GM18907 (cell line): ENCODE measurements around the gene RBM47.

Experiments used
- ATAC-seq: cut with Tn5 transposase; IDR thresholded peaks from one replicate; pipeline ENCODE4 v1.9.1; 2021; ENCODE audit warnings: mild to moderate bottlenecking, moderate library complexity; ENCODE audit not compliant: unreplicated experiment

RBM47 gene

DNA sequence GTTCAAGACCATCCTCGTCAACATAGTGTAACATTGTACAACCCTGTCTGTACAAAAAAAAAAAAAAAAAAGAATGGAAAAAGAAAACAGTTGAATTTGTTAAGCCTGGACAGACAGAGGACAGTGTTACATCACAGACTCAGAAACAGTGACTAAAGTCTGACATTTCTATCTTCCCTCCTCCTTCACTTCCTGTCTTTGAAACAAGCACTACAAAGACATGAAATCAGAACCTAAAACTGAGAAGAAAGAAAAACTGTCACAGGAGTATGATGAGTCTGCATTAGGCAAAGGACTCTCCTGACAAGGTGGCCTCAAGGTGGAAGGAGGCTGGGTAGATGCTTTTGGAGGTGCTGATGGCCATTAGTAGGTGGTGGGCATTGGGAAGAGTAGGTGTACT is 126.7 kb downstream of the RBM47 start:
- ATAC-seq: no peak

DNA sequence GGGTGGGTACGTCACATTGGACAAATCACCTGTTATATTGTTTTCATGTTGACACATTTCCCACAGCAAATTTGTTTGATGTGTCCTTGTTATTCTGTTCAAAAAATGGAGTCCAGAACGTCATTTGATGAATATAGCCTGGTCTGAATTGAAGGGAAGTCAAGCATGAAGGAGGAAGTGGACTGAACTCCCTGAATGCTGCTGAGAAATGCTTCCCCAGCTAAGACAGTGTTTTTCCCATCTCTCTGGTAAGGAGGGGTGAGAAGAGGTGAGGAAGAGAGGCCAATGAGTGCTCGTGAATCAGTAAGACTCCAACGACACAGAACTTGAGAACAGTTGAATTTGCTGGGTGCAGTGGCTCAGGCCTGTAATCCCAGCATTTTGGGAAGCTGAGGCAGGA is 127.4 kb downstream of the RBM47 start:
- ATAC-seq: no peak

DNA sequence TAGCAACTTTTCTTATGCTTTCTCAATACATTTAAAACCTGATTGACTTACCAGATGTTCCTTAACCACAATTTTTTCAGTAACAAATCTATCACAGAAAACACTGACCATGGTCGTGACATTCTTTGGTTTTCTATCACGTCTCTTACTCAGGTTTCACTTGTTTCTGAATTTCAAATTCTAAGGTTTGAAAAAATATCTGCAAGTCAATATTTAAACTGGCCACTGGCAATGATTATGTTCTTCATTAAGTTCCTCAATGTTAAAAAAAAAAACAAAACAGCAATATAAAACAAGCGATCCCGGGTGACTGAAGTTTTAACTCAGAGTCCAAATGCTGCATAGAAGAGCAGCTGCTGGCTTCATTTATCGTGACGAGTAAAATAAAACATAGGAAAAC is 128.9 kb downstream of the RBM47 start:
- no peak for ATAC-seq

DNA sequence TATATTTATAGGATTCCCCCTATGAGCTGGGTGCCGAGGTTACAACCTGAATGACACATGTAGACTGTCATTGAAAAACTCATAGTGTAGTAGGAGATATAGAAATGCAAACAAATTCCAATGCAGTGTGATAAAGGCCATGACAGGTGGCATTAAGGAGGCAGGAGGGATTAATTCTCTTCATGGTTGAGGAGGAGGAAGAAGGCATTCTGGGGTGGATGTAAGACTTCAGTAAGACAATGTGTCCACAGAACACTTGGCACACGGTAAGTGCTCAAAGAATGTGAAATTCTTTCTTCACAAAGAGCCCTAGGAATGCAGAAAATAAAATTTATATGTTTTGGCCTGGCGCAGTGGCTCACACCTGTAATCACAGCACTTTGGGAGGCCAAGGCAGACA is 136.5 kb downstream of the RBM47 start:
- ATAC-seq: no peak

DNA sequence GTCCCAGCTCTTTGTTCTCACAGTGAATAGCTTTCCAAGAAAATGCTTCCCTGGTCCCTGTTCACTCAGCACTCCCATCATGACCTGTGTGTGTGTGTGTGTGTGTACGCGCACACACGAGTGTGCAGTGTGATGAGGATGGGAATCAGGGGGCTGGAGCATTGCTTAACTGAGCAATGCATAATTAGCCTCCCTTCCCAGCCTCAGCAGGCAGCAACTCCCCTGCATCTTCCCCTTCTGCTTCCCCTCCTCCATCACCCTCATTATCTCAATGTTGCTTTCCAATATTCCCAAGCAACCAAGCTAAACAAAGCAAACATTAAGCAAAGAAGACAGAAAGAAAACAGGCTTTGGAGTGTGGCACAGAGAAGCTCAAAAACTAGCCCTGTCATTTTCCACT is 137.0 kb downstream of the RBM47 start:
- no peak for ATAC-seq

DNA sequence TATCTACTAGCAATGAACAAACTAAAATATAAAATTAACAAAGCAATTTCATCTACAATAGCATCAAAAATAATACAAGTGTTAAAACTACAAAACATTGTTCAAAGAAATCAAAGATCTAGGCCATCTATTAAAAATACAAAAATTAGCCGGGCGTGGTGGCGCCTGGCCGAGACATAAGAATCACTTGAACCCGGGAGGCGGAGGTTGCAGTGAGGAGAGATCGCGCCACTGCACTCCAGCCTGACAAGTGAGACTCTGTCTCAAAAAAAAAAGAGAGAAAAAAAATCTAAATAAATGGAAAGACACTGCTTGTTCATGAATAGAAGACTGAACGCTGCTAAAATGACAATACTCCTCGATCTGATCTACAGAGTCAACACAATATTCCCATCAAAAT is 139.2 kb downstream of the RBM47 start:
- ATAC-seq: no peak

DNA sequence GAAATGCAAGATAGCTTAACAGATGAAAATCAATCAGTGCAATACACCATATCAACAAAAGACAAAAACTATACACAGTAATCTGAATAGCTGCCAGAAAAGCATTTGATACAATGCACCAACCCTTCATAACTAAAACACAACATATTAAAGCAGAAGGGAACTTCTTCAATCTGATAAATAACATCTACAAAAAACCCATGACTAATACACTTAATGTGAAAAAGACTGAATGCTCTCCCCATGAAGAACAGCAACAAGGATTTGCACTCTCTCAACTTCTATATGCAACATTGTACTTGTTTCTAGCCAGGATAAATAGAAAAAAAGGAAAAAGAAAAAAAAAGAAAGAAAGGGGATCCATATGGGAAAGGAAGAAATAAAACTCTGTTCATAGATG is 139.7 kb downstream of the RBM47 start:
- ATAC-seq: no peak

DNA sequence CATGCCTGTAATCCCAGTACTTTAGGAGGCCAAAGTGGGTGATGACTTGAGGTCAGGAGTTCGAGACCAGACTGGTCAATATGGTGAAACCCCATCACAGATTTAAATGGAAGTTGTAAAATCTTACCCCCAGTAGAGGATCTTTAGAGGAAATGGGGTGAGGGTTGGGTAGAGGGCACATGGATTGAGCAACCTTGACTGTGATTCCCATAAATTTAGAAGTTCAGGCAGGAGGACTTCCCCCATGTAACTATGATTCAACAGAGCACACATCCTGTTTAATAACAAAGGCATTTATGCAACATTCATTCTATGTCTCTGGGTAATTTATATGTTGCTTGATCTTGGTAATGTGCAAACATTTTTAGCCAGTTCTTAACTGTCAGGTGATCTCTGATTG is 143.1 kb downstream of the RBM47 start:
- no peak for ATAC-seq

DNA sequence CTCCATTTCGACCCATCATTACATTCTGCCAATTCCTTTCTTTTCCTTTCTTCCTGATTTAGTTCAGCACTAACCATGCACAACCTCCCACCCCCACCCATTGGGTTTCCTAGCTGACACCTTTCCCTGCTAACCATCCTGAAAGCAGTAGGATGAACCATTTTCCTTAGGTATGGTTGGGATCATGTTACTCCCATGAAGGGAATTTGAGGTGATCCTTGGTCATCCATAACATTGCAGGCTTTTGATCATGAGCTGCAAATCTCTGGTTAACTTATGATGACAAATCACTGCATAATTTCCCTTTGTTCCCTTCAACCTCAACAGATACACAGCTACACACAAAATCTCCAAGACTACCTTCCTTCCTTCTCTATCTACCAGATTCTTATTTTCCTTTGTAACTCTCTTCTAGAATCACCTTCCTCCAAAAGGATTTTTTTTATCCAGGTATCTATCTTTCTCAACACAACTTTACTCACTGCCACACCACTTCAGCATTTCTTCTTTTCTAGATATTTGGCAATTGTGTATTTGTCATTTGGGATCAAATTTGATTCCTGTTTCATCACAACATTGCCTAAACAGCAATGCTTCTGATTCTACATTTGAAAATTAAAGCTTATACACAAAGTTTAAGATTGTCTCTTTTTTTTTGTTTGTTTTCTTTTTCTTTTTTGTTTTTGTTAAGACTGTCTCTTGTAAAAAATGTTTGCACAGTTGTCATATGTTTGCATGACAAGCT is 145.1 kb downstream of the RBM47 start:
- no peak for ATAC-seq

DNA sequence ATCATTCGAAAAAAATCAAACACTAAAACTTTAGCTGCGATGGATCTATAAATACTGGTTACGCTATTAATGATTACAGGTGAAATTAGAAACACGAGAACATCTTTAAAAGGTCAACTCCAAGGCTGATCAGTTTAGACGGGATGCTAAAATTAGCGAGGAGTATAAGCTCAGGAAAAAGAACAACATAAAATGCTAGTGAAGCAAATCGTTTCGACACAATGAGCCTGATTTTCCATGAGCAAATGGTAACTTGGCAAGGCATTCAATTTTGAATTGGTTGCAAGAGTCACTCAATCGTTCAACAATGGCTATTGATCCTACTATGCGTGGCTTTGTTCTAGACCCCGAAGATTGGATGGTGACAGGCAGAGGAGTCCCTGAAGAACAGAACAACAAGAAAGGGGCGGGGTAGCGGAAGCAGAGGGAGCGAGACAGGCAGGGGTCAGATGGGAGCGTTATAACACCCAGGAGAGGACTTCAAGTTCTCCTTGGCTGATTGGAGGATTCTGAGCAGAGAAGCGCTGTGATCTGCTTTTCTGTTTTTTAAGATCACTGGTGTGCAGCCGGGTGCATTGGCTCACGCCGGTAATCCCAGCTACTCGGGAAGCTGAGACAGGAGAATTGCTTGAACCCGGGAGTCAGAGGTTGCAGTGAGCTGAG is 146.5 kb downstream of the RBM47 start:
- ATAC-seq: no peak

DNA sequence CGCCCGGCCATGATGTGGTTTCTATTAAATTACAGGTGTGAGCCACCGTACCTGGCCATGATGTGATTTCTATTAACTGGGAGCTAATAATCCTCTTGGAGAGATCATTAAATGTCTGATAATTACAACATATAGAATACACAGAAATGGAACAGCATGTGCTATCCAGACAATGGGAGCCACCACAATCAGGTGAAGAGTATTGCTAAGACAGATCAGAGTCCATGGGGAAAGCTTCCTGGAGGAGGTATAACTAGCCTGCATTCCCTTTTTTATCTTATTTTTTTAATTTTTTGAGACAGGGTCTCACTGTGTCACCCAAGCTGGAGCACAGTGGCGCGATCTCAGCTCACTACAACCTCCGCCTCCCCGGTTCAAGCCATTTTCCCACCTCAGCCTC is 147.7 kb downstream of the RBM47 start:
- no peak for ATAC-seq

DNA sequence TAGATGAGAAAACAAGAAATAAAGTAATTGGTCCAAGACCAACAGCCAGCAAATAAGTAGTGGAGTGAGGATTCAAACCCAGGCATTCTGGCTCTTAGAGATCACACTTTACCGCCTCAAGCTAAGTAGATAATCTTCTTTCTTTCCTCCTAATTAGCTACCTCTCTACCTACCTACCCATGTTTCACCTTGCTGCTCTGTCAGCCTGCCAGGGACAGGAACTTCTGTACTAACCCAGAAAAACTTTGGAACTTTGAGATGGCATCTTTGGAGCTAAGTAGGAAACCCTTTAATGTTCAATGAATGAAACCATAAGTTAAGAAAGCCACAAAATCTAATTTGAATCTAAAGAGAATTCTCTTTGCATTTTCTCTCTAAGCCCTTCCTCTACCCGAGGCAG is 149.4 kb downstream of the RBM47 start:
- no peak for ATAC-seq

DNA sequence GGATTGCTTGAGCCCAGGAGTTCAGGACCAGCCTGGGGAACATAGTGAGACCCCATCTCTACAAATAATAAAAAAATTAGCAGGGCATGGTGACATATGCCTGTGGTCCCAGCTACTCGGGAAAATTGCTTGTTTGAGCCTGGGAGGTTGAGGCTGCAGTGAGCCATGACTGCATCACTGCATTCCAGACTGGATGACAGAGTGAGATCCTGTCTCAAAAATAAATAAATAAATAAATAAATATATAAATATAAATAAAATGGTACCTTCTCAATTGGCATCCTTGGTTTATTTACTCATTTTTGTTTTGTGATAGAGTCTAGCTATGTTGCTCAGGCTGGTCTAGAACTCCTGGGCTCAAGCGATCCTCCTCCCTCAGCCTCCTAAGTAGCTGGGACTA is 150.3 kb downstream of the RBM47 start:
- no peak for ATAC-seq

DNA sequence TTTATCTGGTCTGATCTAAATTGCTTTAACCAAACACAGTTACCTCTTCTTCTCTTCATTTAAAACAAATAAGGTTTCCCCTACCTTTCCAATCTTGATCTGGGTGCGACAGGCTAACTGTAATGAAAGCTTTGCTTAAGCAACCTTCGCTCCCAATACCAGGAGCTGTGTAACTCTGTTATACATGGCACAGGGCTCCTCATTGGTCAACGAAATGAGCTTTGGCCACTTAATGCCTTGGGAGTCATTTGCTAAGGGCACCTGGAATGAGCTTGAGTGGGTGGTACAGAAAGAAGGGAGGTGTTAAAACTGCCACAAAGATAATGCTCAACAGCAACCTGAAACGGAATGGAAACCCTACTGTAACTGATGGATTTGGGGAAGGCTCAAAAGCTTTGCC is 154.1 kb downstream of the RBM47 start:
- no peak for ATAC-seq

DNA sequence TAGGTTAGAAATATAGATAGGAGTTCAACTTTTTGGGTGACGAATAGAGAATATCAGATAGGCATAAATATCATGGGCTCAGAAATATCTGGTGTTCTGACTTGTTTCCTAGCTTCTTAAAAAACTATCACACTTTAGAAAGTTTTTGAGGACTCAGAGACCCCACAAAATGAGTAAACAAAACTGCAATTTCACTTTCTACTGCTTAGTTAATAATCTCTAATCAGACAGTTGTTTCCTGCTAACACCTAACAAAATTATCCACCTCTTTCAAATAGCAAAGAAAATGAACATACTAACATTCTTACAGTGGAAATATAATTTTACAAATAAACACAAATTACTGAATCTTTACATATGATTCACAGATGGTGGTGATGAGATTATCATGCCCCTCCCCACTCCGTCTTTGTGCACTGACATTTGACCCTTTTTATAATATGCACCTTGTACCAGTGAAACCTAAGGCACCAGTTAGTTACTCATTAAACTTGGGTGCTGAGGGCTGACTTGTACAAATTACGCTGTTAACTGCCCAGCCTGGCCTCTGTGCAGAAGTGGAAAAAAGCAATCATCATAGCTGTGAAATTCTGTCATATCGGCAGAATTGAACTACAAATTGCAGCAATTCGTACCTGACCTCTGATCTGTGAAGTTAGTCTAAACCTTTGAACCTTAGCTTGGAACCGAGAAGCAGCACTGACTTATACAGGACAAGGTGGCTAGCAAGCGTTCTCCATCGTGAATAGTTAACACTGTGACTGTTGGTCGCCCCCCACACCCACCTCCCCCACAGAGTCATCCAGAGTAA is 155.9 kb downstream of the RBM47 start:
- peak; percentile 91 for ATAC-seq

DNA sequence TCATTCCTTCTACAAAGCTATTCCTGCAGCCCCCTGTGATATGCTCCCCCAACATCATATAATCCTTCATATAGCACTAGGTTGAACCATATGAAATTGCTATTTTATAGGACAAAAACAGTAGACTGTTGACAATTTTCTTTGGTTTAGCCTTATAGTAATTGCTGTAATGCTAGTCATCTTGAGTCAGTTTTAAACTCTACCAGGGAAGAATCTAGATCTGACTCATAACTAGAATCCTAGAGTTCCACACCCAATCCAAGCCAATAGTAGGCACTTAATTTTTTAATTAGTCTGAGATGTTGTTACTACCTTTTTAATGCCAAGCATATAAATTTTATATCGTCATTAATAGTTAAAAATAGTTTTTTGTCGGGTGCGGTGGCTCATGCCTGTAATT is 157.7 kb downstream of the RBM47 start:
- no peak for ATAC-seq

DNA sequence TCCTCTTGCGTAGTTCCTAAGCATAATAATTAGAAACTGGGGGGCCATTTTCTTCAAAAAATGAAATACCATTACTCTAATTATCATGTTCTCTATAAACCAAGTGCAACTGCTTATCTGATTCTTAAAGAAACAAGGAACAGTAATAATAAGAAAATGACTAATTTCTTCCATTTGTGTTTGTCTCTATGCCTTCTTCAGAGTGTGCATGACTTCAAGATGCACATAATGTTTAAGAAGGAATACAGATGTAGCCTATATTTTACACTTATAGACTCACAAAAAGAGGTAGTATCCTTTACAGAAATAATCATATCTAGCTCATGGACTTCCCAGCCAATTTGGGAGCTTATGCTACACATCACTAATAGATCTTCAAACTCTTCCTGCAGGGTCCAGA is 162.9 kb downstream of the RBM47 start:
- ATAC-seq: no peak

DNA sequence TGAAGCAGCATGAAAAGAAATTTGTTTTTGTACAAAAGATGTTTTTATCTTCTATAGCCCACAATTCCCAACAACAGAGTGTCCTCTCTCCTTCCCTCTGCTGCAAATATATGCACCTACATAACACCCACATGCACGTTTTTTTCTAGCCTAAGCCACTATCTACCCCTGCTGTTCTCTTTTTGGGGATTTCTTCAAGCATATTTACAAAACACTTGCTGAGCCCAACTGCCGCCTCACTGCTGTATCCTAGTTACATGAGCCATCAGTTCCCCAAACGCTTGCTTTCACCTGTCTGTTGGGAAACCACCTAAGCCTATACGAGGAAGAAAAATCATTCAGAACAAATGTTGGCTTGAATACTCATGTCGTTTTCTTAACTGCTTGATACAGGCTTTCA is 167.3 kb downstream of the RBM47 start:
- ATAC-seq: peak; percentile 87

DNA sequence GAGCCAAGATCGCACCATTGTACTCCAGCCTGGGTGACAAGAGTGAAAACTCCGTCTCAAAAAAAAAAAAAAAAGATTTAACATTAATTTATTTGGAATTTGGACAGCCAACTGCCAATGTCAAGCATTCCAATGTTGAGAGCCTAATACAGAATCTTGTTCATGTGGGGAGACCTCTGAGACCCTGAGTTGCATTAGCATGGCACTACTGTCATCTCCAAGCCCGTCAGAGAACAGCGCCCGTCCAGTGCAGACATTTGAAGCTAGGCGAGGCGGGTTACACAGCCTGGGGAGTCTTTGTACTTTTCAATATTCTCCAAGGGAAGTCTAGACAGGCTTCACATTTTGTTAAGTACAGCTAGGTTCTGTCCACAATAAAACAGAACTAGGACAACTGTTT is 167.8 kb downstream of the RBM47 start:
- no peak for ATAC-seq

DNA sequence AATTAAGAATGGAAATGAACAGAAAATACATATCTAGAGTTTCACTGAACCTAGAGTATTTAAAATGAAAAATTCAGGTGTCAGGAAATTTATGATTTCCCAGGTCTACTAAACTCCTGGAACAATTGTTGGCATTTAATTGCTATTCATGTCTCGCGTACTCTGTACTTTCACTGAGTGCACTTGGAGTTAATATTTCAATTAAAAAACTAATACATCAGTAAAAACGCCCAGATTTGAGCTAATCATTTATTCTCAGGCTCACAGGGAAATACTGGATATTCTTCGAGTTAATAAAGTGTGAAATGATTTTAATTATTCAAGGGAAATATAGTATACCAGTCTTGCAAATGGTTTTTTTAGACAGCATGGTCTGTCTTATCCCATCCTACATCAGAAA is 168.6 kb downstream of the RBM47 start:
- no peak for ATAC-seq

DNA sequence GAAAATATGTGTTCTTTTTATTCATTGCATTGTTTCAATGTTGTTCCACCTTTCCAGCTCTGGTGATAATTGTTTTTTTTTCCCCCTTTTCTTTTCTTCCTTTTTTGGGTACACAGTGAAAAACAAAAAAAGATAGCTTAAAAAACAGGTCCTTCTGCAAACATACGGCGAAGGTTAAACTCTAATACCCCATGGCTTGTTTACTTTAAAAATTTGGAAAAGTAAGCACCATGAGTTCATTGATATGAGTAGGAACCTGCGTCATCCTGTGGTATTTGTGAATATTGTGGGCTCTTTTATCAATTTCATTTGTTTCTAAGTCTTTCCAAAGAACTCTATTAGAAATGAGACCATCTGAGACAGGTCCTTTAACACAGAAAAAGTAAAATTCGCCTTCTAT is 171.0 kb downstream of the RBM47 start:
- ATAC-seq: no peak

DNA sequence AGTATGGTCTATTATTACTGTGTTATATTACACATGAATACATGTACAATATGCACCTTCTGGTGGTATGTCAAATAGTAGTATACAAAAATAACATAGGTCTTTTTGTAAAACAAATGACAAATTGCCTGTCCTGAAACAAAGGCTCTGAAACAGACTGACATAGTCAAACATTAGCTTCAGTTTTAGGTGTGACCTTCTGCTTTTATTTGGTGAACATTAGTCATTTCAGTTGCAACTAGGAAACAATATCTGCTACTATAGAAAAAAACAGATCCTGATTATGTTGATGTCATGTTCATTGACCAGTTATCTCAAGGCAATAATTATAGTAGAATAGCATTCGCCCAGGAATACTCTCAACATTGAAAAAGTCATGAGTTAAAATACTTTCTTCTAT is 171.6 kb downstream of the RBM47 start:
- ATAC-seq: no peak
